Esophagus squamous epithelium (tissue), 4 donors: ENCODE data around the gene MAP4K4.

Experiments
- CTCF ChIP-seq, 6 experiments: fragments of 450-650 bp in 4 of 6; fragments of 200-600 bp in 2 of 6; sonication (generic) in 2 of 6; IDR thresholded peaks; one replicate each; pipeline ENCODE4 v1.5.1; 2016 to 2019; ENCODE audit warnings: antibody characterized with exemption in 6 of 6, mild to moderate bottlenecking in 4 of 6, moderate library complexity in 4 of 6
- POLR2A ChIP-seq, 4 donors: fragments of 450-650 bp; IDR thresholded peaks; one replicate each; pipeline ENCODE4 v1.6.1; 2017; ENCODE audit warnings: antibody characterized with exemption in 4 of 4, mild to moderate bottlenecking in 4 of 4, moderate library complexity in 3 of 4

DNA sequence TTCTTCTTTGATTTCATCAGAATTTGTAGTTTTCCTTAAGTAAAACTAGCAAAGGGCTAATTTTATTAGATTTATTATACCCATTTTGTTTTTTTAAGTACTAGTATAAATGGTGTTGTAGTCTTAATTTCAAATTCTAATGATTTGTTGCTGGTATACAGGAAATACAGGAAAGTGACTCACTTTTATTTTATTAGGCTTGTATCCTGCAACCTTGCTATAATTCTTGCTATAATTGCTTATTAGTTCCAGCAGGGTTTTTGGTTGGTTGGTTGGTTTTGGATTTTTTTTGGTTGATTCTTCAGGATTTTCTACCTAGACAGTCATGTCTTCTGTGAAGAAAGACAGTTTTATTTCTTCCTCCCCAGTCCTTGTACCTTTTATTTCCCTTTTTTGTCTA, 183.6 kb downstream of the MAP4K4 start:
- no peak for TF ChIP-seq CTCF (IDR thresholded peaks at IDR 0.05)
- no peak for TF ChIP-seq POLR2A (IDR thresholded peaks at IDR 0.05)
